Hepatocyte (in vitro differentiated cells): ENCODE data around the gene GATA6. TPM values are rescaled to one million over a fixed set of nuclear protein-coding genes. Genes with fewer than 3 reads are reported as not detected.

Experiments used
- DNase-seq: peaks from one replicate; pipeline ENCODE4 v3.0.0-alpha.2; 2016; ENCODE audit warnings: low spot score
- H2AFZ ChIP-seq: fragments of 200-600 bp; sonication (generic); 2 replicates; pipeline ENCODE4 v1.6.0; 2016; ENCODE audit warnings: antibody characterized with exemption, mild to moderate bottlenecking
- H3K27ac ChIP-seq: fragments of 200-600 bp; sonication (generic); 2 replicates; pipeline ENCODE4 v1.5.1; 2016; ENCODE audit warnings: mild to moderate bottlenecking
- H3K27me3 ChIP-seq: fragments of 200-600 bp; sonication (generic); 2 replicates; pipeline ENCODE4 v1.6.1; 2016
- H3K36me3 ChIP-seq: fragments of 200-600 bp; sonication (generic); replicated peaks from 2 replicates; pipeline ENCODE4 v1.5.1; 2016; ENCODE audit warnings: low read depth; ENCODE audit not compliant: insufficient read depth
- H3K4me1 ChIP-seq: fragments of 200-600 bp; sonication (generic); 2 replicates; pipeline ENCODE4 v1.5.1; 2016; ENCODE audit warnings: mild to moderate bottlenecking, moderate library complexity; ENCODE audit not compliant: insufficient read depth
- H3K4me2 ChIP-seq: fragments of 200-600 bp; sonication (generic); 2 replicates; pipeline ENCODE4 v1.6.0; 2016
- H3K4me3 ChIP-seq: fragments of 200-600 bp; sonication (generic); 2 replicates; pipeline ENCODE4 v1.5.1; 2016; ENCODE audit warnings: mild to moderate bottlenecking
- H3K79me2 ChIP-seq: fragments of 200-600 bp; sonication (generic); 2 replicates; pipeline ENCODE4 v1.6.0; 2017; ENCODE audit warnings: mild to moderate bottlenecking
- H3K9me2 ChIP-seq: fragments of 200-600 bp; sonication (generic); replicated peaks from 2 replicates; pipeline ENCODE4 v1.6.0; 2017; ENCODE audit warnings: mild to moderate bottlenecking; ENCODE audit not compliant: insufficient read depth
- H3K9me3 ChIP-seq: fragments of 200-600 bp; sonication (generic); 2 replicates; pipeline ENCODE4 v1.5.1; 2016; ENCODE audit warnings: low read depth, mild to moderate bottlenecking
- H4K20me1 ChIP-seq: fragments of 200-600 bp; sonication (generic); 2 replicates; pipeline ENCODE4 v1.6.0; 2016; ENCODE audit warnings: mild to moderate bottlenecking; ENCODE audit not compliant: insufficient read depth, poor library complexity, severe bottlenecking
- EZH2 ChIP-seq: fragments of 200-600 bp; sonication (generic); IDR thresholded peaks from 2 replicates; pipeline ENCODE4 v1.6.1; 2016; ENCODE audit warnings: antibody characterized with exemption, mild to moderate bottlenecking, borderline replicate concordance
- EZH2phosphoT487 ChIP-seq: fragments of 200-600 bp; sonication (generic); IDR thresholded peaks from one replicate; pipeline ENCODE4 v1.6.1; 2018; ENCODE audit warnings: antibody characterized with exemption, mild to moderate bottlenecking, low read depth, moderate library complexity; ENCODE audit not compliant: unreplicated experiment, severe bottlenecking
- WGBS: methylation state at CpG from one replicate; pipeline ENCODE4 v1.1.6; 2016; ENCODE audit warnings: low lambda C conversion rate; ENCODE audit errors: missing lambda C conversion rate; 5-methylcytosine and 5-hydroxymethylcytosine counted together
- polyA plus RNA-seq: library from polyadenylated mRNA; unstranded; fragments of >200 nt; fragmentation: Nextera tagmentation; extraction: Ambion mirVana; gene quantifications from 2 replicates; pipeline ENCODE4 v1.2.1, GENCODE V29; 2016
- total RNA-seq: library from RNA; depleted of rRNA; stranded (reverse); fragments of >200 nt; gene quantifications from 2 replicates; pipeline ENCODE4 v1.2.3, GENCODE V29; 2014
- TF ChIP-seq, protein P1 (sequence below): fragments of 200-600 bp; sonication (generic); IDR thresholded peaks from 2 replicates; pipeline ENCODE4 v1.5.1; 2016; ENCODE audit warnings: antibody characterized with exemption, mild to moderate bottlenecking; ENCODE audit not compliant: poor library complexity

GATA6 gene
- total and polyA plus RNA-seq, 2 experiments from 2014 or later, result 125 to 128 TPM

DNA sequence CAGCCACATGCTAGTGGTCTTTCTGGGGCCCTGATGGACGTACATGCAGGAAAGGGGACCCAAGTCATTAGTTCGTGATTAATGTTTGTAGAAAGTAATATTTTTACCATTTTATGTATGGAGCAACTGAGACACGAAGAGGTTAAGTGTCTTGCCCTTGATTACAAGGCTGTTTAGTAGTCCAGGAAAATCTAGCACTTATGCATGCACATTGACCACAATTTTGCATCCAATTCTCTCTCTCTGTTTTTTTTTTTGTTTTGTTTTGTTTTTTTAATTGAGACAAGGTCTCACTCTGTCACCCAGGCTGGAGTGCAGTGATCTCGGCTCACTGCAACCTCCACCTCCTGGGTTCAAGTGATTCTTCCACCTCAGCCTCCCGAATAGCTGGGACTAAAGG, 8.3 kb upstream of the GATA6 start:
- Histone ChIP-seq H3K36me3 (no peaks in the 10 kb centered on the region), H3K27ac (no peak overlapping the region), H3K79me2 (peaks cover 73% of the 10 kb centered on the region), H3K9me2 (no peaks in the 10 kb centered on the region), H2AFZ (no peak overlapping the region), H3K9me3 (no peaks in the 10 kb centered on the region), H3K4me2 (no peak overlapping the region), H4K20me1 (no peaks in the 10 kb centered on the region), H3K4me3 (no peak overlapping the region), H3K27me3 (no peaks in the 10 kb centered on the region), H3K4me1 (peaks cover 9% of the 10 kb centered on the region)
- TF ChIP-seq, protein P1, sequence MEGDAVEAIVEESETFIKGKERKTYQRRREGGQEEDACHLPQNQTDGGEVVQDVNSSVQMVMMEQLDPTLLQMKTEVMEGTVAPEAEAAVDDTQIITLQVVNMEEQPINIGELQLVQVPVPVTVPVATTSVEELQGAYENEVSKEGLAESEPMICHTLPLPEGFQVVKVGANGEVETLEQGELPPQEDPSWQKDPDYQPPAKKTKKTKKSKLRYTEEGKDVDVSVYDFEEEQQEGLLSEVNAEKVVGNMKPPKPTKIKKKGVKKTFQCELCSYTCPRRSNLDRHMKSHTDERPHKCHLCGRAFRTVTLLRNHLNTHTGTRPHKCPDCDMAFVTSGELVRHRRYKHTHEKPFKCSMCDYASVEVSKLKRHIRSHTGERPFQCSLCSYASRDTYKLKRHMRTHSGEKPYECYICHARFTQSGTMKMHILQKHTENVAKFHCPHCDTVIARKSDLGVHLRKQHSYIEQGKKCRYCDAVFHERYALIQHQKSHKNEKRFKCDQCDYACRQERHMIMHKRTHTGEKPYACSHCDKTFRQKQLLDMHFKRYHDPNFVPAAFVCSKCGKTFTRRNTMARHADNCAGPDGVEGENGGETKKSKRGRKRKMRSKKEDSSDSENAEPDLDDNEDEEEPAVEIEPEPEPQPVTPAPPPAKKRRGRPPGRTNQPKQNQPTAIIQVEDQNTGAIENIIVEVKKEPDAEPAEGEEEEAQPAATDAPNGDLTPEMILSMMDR, result no peak
- TF ChIP-seq EZH2phosphoT487 (no peak), EZH2 (no peak)
- DNase-seq, result no peak
- 81% methylated on average over 5 of the region's 5 CpGs for WGBS

DNA sequence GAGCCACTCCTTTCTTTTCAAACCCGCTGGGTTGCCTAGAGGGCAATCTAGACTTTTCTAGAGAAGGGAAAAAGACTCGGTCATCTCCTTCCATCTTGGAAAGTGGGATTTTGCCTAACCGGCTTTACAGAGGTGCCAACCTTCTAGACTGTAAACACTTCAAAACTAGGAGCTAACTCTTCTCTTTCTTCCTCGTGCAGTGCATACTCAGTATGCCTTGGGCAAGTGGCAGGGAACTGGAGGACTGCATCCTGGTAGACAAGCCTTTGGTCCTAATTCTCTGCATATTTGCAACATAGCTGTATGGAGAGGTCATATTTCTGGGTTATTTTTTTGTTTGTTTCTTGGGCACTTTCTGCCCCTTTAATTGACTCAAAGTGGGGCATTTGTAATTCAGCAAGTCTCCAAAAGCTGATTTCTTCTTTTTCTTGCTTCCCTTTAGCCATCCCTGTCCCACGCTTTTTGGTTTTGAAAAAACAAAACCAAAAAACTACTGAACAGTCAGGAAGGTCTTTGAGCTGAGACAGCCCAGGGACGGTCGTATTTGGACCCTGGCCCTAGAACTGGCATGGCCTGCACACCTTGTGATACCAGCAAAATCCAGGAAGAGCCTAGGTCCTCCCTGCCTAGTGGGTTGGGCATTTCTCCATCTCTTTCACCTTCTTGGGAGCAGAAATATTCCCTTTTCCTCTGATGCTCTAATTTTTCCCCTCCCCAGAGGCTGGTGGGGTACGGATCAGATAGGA, 5.8 kb upstream of the GATA6 start:
- no peaks in the 10 kb centered on the region for H4K20me1 ChIP-seq
- no peak for DNase-seq
- 54% methylated on average over 8 of the region's 8 CpGs for WGBS
- no peaks in the 10 kb centered on the region for H3K9me3 ChIP-seq
- peak overlapping the region; percentile 100 for H3K27ac ChIP-seq
- H3K4me2 ChIP-seq, result peak overlapping the region; percentile 85
- H3K9me2 ChIP-seq, result no peaks in the 10 kb centered on the region
- H3K4me1 ChIP-seq, result peaks cover 9% of the 10 kb centered on the region
- H3K27me3 ChIP-seq, result no peaks in the 10 kb centered on the region
- H3K36me3 ChIP-seq, result no peaks in the 10 kb centered on the region
- H2AFZ ChIP-seq, result no peak overlapping the region
- H3K79me2 ChIP-seq, result peaks cover 84% of the 10 kb centered on the region
- TF ChIP-seq EZH2, result no peak
- no peak for TF ChIP-seq EZH2phosphoT487
- TF ChIP-seq, protein P1, result no peak
- no peak overlapping the region for H3K4me3 ChIP-seq

DNA sequence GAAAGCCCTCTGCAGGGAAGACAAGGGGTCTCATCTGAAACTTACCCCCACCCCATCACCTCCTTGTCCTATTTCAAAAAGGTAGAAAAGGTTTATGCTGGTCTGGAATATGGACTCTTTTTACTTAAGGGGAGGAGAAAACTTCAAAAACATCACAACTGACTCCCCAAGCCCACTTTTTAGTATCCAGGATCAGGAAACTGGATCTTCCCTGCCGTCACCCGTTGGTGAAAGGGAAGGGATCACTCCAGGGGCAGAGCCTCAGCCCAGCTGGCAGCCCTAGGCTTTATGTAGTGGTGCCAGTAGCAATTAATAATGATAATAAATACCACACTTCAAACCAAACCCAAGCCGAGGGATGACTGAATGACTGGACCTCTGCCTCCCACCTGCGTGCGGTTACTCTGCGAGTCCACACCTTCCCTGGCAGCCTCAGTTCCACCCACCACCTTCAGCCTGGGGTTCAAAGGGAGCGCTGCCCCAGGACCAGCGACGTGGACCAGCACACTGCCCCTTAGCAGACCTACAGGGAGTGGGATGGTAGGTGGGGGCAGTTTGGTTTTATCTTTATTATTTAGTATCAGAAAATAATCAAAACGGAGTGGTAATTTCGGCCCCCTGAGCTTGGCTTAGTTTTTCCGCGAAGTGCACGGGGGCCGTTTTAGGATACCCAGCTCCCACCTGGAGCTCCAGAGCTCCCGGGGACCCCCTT, 4.9 kb upstream of the GATA6 start:
- H3K9me2 ChIP-seq, result no peaks in the 10 kb centered on the region
- no peaks in the 10 kb centered on the region for H3K9me3 ChIP-seq
- H3K4me2 ChIP-seq, result peak overlapping the region; percentile 85
- no peaks in the 10 kb centered on the region for H3K27me3 ChIP-seq
- TF ChIP-seq, protein P1, result no peak
- peaks cover under 1% of the 10 kb centered on the region for H4K20me1 ChIP-seq
- H2AFZ ChIP-seq, result peak overlapping the region; percentile 34
- peaks cover 9% of the 10 kb centered on the region for H3K4me1 ChIP-seq
- H3K36me3 ChIP-seq, result no peaks in the 10 kb centered on the region
- DNase-seq, result peak; percentile 45
- 27% methylated on average over 16 of the region's 16 CpGs for WGBS
- peak overlapping the region; percentile 63 for H3K4me3 ChIP-seq
- peaks cover 82% of the 10 kb centered on the region for H3K79me2 ChIP-seq
- peak overlapping the region; percentile 100 for H3K27ac ChIP-seq
